NK-92 (cell line): ENCODE results near the gene FRAT2.
"Not testable (repeated sequence)": the region's sequence is repeated elsewhere in the genome, so short reads cannot be mapped to it uniquely, and the experiment has no call there.

Experiments used
- DNase-seq: peaks from one replicate; lab custom pipeline; 2025; ENCODE audit not compliant: unreplicated experiment; lab: John Stamatoyannopoulos, UW

Gene FRAT2

GRCh38 chr10:97356918-97357317, 22.4 kb upstream of the FRAT2 start:
- DNase-seq: no peak

GRCh38 chr10:97356318-97356914, 21.9 kb upstream of the FRAT2 start:
- no peak for DNase-seq

- DNase-seq: no peak
Observed at GRCh38 chr10:97355571-97355975, 21.0 kb upstream of the FRAT2 start.

- DNase-seq: no peak
Observed at GRCh38 chr10:97353945-97354344, 19.4 kb upstream of the FRAT2 start.

- DNase-seq: no peak
Observed at GRCh38 chr10:97349752-97350513, 15.4 kb upstream of the FRAT2 start.

- DNase-seq: no peak
Observed at GRCh38 chr10:97347317-97347716, 12.8 kb upstream of the FRAT2 start.

GRCh38 chr10:97343664-97344063, 9.1 kb upstream of the FRAT2 start:
- not testable (repeated sequence) for DNase-seq

GRCh38 chr10:97341416-97341815, 6.9 kb upstream of the FRAT2 start:
- DNase-seq: no peak

GRCh38 chr10:97338041-97338440, 3.5 kb upstream of the FRAT2 start:
- DNase-seq: no peak

GRCh38 chr10:97336942-97337831, 2.7 kb upstream of the FRAT2 start:
- no peak for DNase-seq

GRCh38 chr10:97336446-97336845, 1.9 kb upstream of the FRAT2 start:
- DNase-seq: no peak

GRCh38 chr10:97336006-97336405, 1.5 kb upstream of the FRAT2 start:
- DNase-seq: no peak

- no peak for DNase-seq
Observed at GRCh38 chr10:97335188-97335619, 675 bp upstream of the FRAT2 start.

- DNase-seq: no peak
Observed at GRCh38 chr10:97333601-97334369, 744 bp downstream of the FRAT2 start.

- DNase-seq: no peak
Observed at GRCh38 chr10:97333351-97333600, 1.3 kb downstream of the FRAT2 start.

- DNase-seq: no peak
Observed at GRCh38 chr10:97332591-97333350, 1.8 kb downstream of the FRAT2 start.

GRCh38 chr10:97331153-97331703, 3.3 kb downstream of the FRAT2 start:
- DNase-seq: no peak

GRCh38 chr10:97329766-97330165, 4.8 kb downstream of the FRAT2 start:
- no peak for DNase-seq

- no peak for DNase-seq
Observed at GRCh38 chr10:97328646-97329453, 5.7 kb downstream of the FRAT2 start.
